HG03521 (cell line): Measurements from ENCODE around the gene GOLGA1.

Experiments
- ATAC-seq: cut with Tn5 transposase; IDR thresholded peaks from one replicate; pipeline ENCODE4 v1.9.1; 2021; ENCODE audit warnings: mild to moderate bottlenecking, moderate library complexity; ENCODE audit not compliant: unreplicated experiment

The GOLGA1 gene

DNA sequence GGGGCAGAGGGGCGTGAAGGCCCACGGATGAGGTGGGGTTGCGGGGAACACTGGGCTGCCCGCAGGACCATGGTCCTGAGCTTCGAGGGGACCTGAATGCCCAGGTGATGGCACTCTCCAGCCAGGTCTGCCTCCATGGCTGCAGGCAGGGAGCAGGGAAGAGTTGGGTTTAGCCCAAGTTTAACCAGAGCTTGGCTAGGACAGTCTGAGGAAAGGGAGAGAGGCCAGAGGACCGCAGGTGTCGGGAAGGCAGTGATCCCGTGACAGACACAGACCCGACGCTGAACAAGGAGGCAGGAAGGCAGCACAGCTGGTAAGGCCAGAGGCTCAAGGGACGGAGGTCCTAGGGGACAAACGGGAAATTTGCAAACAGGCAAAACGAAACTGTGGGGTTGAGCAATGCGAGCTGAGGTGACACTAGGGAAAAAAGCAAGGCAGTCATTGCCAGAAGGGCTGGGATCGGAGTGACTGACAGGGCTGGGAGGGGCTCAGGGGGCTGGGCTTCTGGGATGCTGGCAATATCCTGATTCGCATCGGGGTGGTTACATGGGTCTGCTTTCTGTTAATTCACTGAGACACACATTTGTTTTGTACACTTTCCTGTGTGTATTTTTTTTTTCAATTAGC, 53.9 kb downstream of the GOLGA1 start:
- no peak for ATAC-seq

DNA sequence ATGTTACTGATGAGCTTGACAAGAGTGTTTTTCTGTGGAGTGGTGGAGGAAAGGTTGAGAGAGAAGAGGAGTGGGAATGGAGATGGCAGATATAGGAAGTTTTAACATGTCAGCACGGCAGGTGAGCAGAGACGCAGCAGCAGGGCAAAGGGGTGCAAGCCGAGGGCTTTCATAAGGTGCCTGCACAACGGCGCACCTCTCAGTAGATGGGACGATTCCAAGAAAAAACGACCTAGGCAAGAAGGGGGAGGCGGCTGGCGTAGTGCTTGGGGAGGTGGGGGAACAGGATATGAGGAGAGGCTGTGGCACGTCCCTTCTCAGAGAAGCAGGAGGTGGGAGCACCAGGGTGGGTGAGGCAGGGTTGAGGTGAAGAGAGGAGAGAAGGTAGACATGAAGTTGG, 54.4 kb downstream of the GOLGA1 start:
- ATAC-seq = no peak

DNA sequence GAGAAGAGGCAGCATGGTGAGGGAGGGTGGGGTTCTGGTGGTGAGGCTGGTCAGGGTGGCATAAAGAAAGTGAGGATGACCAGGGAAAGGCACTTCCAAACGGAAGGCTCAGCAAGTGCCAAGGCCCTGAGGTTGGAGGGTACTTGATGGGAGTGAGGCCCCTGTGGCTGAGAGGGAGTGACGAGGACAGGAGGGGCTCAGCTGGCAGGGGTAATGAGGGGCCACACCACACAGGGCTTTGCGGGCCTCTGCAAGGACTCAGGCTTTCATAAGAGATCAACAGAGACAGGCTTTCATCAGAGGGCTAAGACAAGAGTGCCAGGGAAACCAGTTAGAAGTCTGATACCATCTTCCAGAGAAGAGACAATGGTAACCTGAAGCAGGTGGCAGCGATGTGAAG, 55.3 kb downstream of the GOLGA1 start:
- ATAC-seq = no peak

DNA sequence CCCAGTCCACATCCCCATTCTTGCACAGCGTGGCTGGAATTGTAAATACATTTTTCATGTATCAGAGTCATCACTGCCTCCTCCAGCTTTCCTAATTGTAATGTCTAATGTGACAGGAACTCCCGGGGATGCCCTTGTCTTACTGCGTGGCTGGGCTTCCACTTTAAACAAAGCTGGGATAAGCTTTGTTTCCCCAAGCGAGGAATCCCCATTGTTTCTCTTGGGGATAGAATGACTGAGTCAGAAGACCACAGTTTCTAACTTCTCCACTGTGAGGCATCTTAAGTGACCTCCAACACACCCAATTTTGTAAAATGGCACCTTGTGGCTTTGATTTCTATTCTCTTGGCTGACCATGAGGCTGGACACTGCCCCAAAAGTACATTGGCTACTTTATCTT, 56.5 kb downstream of the GOLGA1 start:
- ATAC-seq = no peak

DNA sequence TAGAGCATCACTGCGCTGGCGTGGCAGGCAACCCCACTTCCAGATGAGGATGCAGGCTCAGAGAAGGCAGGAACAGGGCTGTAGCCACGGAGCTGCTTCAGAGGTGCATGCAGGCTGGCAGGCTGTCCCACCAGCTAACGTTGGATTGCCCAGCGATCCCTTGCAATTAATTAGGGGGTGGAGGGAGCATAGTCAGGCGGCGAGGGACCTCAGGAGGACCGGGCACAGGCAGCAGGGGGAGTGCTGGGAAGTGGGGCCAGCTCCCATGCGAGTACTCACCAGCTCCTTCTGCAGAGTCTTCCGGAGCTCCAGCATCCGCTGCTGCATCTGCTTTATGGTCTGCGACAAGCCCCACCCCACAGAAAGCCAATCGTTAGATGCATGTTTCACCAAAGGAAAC, 58.7 kb downstream of the GOLGA1 start:
- no peak for ATAC-seq

GRCh38 chr9:124881138-124881743, 59.6 kb downstream of the GOLGA1 start:
- ATAC-seq = no peak

DNA sequence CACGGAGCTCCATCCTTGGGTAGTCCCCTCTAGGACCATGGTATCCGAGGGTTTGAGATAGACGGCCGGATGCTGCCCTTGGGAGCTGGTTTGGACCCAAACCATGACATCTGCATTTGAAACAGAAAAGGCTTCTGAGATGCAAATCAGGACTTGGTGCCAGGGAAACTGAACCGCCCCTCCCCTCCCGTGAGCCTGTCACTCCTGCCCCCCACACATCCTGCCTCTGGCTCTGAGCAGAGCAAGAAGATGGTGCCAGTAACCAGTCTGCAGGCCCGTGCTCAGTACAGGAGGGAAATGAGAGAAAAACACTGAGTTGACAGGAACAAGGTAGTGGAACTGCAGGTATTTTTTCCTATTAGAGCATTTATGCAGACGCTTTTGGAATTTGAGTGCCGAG, 60.4 kb downstream of the GOLGA1 start:
- no peak for ATAC-seq

- no peak for ATAC-seq
Observed at GRCh38 chr9:124879226-124879625, 61.7 kb downstream of the GOLGA1 start.

DNA sequence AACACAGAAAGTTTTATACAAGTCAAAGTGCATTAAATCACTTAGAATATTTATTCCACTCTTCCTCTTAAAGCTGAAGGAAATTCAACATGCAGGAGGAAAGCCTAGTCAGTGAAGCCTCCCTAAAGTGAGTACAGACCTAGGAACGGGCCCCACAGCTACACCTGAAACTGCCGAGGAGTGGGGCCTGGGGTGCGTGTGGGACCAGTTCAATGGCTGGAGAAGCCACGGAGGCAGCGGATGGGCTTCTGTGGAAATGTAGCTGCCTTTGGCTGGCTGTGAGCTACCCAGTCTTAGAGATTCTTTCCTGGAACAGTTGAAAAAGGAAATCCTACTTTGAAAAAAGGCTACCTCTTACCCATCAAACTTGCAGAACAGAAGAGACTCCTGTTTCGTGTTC, 62.4 kb downstream of the GOLGA1 start:
- ATAC-seq = no peak

DNA sequence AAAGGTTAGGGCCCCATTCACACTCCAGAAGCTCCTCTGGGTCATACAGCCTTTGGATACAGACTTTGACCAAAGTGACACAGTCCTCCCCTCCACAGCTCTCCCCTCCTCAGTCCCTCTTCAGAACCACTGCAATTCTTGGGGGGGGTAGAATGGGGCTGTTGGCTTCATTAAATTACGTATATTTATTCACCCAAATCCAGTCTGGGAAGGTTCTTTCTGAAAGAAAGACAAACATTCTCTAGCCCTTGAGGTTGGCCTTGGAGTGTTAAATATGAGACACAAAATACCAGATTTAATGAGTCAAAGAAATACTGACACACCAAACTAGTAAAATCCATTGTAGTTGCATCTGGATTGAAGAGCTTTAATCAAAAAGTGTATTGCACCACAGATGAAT, 62.9 kb downstream of the GOLGA1 start:
- ATAC-seq = no peak

GRCh38 chr9:124877021-124877782, 63.7 kb downstream of the GOLGA1 start:
- ATAC-seq = no peak

GRCh38 chr9:124875501-124875900, 65.4 kb downstream of the GOLGA1 start:
- no peak for ATAC-seq

GRCh38 chr9:124873664-124874063, 67.2 kb downstream of the GOLGA1 start:
- ATAC-seq = no peak

DNA sequence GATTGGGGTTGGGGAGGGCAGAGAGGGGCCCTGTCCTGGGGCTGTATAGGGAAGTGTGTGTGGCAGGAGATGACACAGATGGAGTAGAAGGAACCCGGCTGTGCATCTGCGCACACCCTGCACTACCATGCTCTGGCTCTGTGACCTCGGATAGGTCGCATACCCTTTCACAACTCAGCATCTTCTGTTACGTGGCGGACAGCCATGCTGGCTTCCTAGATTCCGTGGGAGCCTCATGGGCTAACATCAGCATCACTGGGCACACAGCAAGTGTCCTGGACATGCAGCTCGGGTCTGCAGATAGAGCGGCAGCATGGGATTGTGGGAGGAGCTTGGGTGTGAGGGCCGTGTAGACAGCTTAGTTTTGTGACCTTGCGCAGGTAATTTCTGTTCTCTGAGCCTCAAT, 69.7 kb downstream of the GOLGA1 start:
- no peak for ATAC-seq

DNA sequence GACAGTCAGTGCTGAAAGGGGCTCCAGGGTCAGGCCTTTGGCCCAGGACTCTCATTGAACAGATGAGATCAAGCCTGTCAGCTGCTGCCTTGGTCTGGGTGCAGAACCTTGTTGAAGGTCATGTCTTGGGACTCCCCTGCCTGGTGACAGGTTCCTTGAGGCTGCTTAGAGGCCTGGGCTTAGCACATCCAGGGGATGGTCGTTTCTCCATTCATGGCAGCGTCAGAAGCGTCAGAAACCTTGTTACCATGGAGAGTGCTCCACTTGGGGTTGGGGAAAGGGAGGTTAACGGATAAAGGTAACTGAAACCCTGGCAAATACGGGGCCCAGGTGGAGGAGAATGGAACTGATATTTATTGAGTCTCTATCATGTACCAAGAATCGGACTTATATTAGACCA, 70.2 kb downstream of the GOLGA1 start:
- ATAC-seq = no peak

- peak; percentile 28 for ATAC-seq
Observed at GRCh38 chr9:124869986-124870560, 70.8 kb downstream of the GOLGA1 start.

DNA sequence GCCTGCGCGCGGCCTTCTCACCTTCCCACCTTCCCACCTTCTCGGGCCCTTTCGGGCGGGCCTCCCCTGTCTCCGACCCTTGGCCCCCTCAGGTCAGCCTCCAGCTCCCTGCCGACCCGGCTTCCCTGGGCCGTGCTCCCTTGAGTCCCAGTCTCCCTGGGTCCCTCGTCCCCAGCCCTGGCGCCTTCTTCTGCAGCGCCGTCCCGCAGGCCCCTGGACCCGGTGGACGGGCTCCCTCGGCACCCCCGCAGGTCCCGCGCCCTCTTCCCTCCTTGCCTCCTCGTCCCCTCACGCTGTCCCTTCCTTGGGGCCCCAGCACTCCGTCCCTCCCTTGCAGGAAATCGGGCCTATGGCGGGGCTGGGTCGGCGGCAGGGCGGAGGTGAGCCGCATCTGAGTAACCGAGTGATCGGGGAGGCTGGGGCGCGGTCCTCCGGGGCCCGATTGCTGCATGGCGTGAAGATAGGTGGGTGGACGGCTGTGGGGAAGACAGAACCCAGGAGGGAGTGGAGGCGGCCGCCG, 71.4 kb downstream of the GOLGA1 start:
- peak; percentile 1 for ATAC-seq

- ATAC-seq = peak; percentile 57
Observed at GRCh38 chr9:124868511-124869465, 72.1 kb downstream of the GOLGA1 start.

- ATAC-seq = no peak
Observed at GRCh38 chr9:124863371-124863871, 77.5 kb downstream of the GOLGA1 start.
